Tibial artery (tissue), 4 donors: ENCODE results near the gene NTSR1.

ENCODE experiments used
- DNase-seq, 2 donors: peaks; one replicate each; pipeline ENCODE4 v3.0.0-alpha.2; 2019
- H3K27ac ChIP-seq, 2 donors: fragments of 200-600 bp; sonication (generic) in 1 of 2; 1 replicate in 1 of 2; 2 replicates in 1 of 2; pipeline ENCODE4 v1.5.1; 2018 to 2019; ENCODE audit warnings: mild to moderate bottlenecking in 1 of 2
- H3K27me3 ChIP-seq, 2 donors: fragments of 200-600 bp; sonication (generic) in 1 of 2; one replicate each; pipeline versions ENCODE4 v1.5.1 to v1.6.0; 2016 to 2019
- H3K36me3 ChIP-seq, 3 donors: fragments of 200-600 bp; sonication (generic) in 2 of 3; one replicate each; pipeline ENCODE4 v1.5.1; 2016 to 2019; ENCODE audit warnings: mild to moderate bottlenecking in 2 of 3
- H3K4me1 ChIP-seq, 4 donors: fragments of 200-600 bp; sonication (generic) in 2 of 4; 1 replicate in 3 of 4; 2 replicates in 1 of 4; pipeline ENCODE4 v1.5.1; 2016 to 2019
- H3K4me3 ChIP-seq, 2 donors: fragments of 200-600 bp; sonication (generic) in 1 of 2; 1 replicate in 1 of 2; 2 replicates in 1 of 2; pipeline ENCODE4 v1.5.1; 2018 to 2019; ENCODE audit warnings: mild to moderate bottlenecking in 2 of 2
- H3K9me3 ChIP-seq, 3 donors: fragments of 200-600 bp; sonication (generic) in 1 of 3; one replicate each; pipeline ENCODE4 v1.5.1; 2016 to 2019
- intact Hi-C: fragments of 100-400 bp; cut with DNase I; formaldehyde crosslinking; loops from one replicate; pipeline ENCODE4 v1.15.0; 2023; ENCODE audit warnings: low total_unique reads
- TF ChIP-seq, protein P1 (sequence below), 2 experiments: fragments of 200-600 bp in 1 of 2; fragments of 450-650 bp in 1 of 2; IDR thresholded peaks; one replicate each; pipeline ENCODE4 v1.5.1; 2017 to 2019; ENCODE audit warnings: antibody characterized with exemption in 2 of 2, mild to moderate bottlenecking in 1 of 2, moderate library complexity in 1 of 2

Gene NTSR1

DNA sequence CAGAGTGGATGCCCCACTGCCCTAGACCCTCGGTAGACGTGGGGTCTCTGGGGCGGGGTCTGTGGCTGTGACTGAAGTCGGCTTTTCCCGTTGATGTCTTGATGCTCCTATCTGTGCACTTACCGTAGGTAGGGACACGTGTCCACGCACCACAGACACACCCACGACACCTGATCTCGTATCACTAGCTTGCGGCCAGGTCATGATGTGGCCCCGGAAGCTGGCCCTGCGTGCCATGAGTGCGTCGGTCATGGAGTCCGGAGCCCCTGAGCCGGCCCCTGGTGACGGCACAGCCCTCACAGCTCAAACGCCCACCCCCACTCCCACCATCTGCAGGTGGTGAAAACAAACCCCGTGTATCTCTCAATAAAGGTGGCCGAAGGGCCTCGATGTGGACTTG, 53.7 kb downstream of the NTSR1 start:
- Histone ChIP-seq H3K36me3 (no peaks in the 10 kb centered on the region), H3K4me1 (no peaks in the 10 kb centered on the region), H3K9me3 (peaks cover 0 to 3% (median 0%) of the 10 kb centered on the region in 3 donors), H3K27ac (no peak overlapping the region), H3K4me3 (no peak overlapping the region), H3K27me3 (peaks cover 0 to 87% of the 10 kb centered on the region in 2 donors)
- no peak for DNase-seq
- TF ChIP-seq, protein P1, sequence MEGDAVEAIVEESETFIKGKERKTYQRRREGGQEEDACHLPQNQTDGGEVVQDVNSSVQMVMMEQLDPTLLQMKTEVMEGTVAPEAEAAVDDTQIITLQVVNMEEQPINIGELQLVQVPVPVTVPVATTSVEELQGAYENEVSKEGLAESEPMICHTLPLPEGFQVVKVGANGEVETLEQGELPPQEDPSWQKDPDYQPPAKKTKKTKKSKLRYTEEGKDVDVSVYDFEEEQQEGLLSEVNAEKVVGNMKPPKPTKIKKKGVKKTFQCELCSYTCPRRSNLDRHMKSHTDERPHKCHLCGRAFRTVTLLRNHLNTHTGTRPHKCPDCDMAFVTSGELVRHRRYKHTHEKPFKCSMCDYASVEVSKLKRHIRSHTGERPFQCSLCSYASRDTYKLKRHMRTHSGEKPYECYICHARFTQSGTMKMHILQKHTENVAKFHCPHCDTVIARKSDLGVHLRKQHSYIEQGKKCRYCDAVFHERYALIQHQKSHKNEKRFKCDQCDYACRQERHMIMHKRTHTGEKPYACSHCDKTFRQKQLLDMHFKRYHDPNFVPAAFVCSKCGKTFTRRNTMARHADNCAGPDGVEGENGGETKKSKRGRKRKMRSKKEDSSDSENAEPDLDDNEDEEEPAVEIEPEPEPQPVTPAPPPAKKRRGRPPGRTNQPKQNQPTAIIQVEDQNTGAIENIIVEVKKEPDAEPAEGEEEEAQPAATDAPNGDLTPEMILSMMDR (IDR thresholded peaks at IDR 0.05) = no peak
- intact Hi-C loops = no loop called here

GRCh38 chr20:62762801-62763368, 54.2 kb downstream of the NTSR1 start:
- H3K27ac ChIP-seq = no peak overlapping the region

GRCh38 chr20:62763404-62763803, 54.8 kb downstream of the NTSR1 start:
- no peak overlapping the region for H3K27ac ChIP-seq
- intact Hi-C loops = no loop called here
- H3K27me3 ChIP-seq = peaks cover 0 to 93% of the 10 kb centered on the region in 2 donors
- no peak overlapping the region for H3K4me3 ChIP-seq
- TF ChIP-seq, protein P1 (IDR thresholded peaks at IDR 0.05) = no peak
- no peaks in the 10 kb centered on the region for H3K9me3 ChIP-seq
- peaks cover 0 to under 1% (median 0%) of the 10 kb centered on the region in 4 donors for H3K4me1 ChIP-seq
- DNase-seq = no peak
- H3K36me3 ChIP-seq = no peaks in the 10 kb centered on the region

More at GRCh38 chr20:62762801-62763368, 54.2 kb downstream of the NTSR1 start:
- TF ChIP-seq, protein P1 (IDR thresholded peaks at IDR 0.05) = no peak
- no peaks in the 10 kb centered on the region for H3K36me3 ChIP-seq
- H3K4me1 ChIP-seq = no peaks in the 10 kb centered on the region
- no peak overlapping the region for H3K4me3 ChIP-seq
- H3K9me3 ChIP-seq = no peaks in the 10 kb centered on the region
- DNase-seq = no peak
- peaks cover 0 to 90% of the 10 kb centered on the region in 2 donors for H3K27me3 ChIP-seq
- intact Hi-C loops = no loop called here

GRCh38 chr20:62764156-62764935, 55.7 kb downstream of the NTSR1 start:
- Histone ChIP-seq H3K9me3 (no peaks in the 10 kb centered on the region), H3K36me3 (no peaks in the 10 kb centered on the region), H3K27me3 (peaks cover 0 to 90% of the 10 kb centered on the region in 2 donors), H3K27ac (no peak overlapping the region), H3K4me3 (no peak overlapping the region), H3K4me1 (peaks cover 0 to 7% (median 0%) of the 10 kb centered on the region in 4 donors)
- TF ChIP-seq, protein P1 (IDR thresholded peaks at IDR 0.05) = no peak
- no peak for DNase-seq
- intact Hi-C loops = no loop called here

DNA sequence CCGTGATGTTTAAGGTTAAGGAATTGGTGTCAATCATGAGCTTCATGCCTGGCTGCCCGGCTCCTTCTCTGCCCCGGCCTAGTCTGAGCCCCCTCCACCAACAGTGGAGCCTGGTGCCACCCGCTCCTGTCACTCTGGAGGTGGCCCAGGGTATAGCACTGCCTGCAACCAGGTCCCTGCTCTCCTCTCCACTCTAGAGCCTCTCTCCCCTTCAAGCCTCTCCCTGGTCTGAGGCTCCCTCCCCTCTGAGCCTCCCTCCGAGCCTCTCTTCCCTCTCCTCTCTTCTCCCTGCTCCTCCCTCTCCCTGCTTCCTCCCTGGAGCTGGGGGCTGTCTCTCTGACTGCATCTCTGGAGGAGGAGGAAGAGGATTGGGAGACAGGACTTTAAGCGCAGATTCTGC, 56.4 kb downstream of the NTSR1 start:
- Histone ChIP-seq H3K9me3 (no peaks in the 10 kb centered on the region), H3K27ac (no peak overlapping the region), H3K36me3 (no peaks in the 10 kb centered on the region), H3K27me3 (peaks cover 0 to 94% of the 10 kb centered on the region in 2 donors), H3K4me3 (no peak overlapping the region), H3K4me1 (peaks cover 0 to 7% (median 0%) of the 10 kb centered on the region in 4 donors)
- intact Hi-C loops = loop anchor here (5.0 kb wide), 1 partner anchor 492 kb away; no protein-coding TSS in a partner anchor
- TF ChIP-seq, protein P1 (IDR thresholded peaks at IDR 0.05) = no peak
- no peak for DNase-seq
